Activated CD8-positive, alpha-beta T cell treated with anti-CD3 and anti-CD28 coated beads for 36 hours (primary cell): Measurements from ENCODE around the gene LAS1L. TPM values are rescaled to one million over a fixed set of nuclear protein-coding genes. Genes with fewer than 3 reads are reported as not detected.
"Not testable (repeated sequence)": the region's sequence is repeated elsewhere in the genome, so short reads cannot be mapped to it uniquely, and the experiment has no call there.

ENCODE experiments used
- ATAC-seq: fragments of 200-7000 bp; cut with Tn5 transposase; one replicate; pipeline ENCODE4 v1.10.0; 2021; ENCODE audit warnings: mild to moderate bottlenecking, moderate library complexity
- CTCF ChIA-PET: fragments of 350-600 bp; sonication (Branson Sonifier 250); formaldehyde crosslinking; loops from one replicate; lab custom pipeline; 2021; ENCODE audit warnings: antibody characterized with exemption; lab: Charles Lee
- POLR2A ChIA-PET: fragments of 350-600 bp; sonication (Branson Sonifier 250); formaldehyde crosslinking; loops from one replicate; lab custom pipeline; 2021; ENCODE audit warnings: antibody characterized with exemption; lab: Charles Lee
- DNase-seq: peaks from one replicate; pipeline ENCODE4 v3.0.0-alpha.2; 2020
- H3K27ac Mint-ChIP-seq: one replicate; pipeline ENCODE4 v1.8.0; 2021; ENCODE audit warnings: mild to moderate bottlenecking, mixed read lengths
- H3K27me3 Mint-ChIP-seq: one replicate; pipeline ENCODE4 v1.8.0; 2021; ENCODE audit warnings: mixed read lengths
- H3K36me3 Mint-ChIP-seq: one replicate; pipeline ENCODE4 v1.8.0; 2021; ENCODE audit warnings: low read depth, mixed read lengths
- H3K4me1 Mint-ChIP-seq: one replicate; pipeline ENCODE4 v1.8.0; 2021; ENCODE audit warnings: low read depth, mixed read lengths
- H3K4me3 Mint-ChIP-seq: one replicate; pipeline ENCODE4 v1.8.0; 2021; ENCODE audit warnings: mild to moderate bottlenecking, moderate library complexity, mixed read lengths
- H3K9me3 Mint-ChIP-seq: one replicate; pipeline ENCODE4 v1.8.0; 2021; ENCODE audit warnings: mixed read lengths
- CTCF ChIP-seq: fragments of 200-600 bp; IDR thresholded peaks from one replicate; pipeline ENCODE4 v1.8.0; 2022; ENCODE audit warnings: antibody characterized with exemption, mild to moderate bottlenecking
- intact Hi-C: fragments of 100-400 bp; cut with micrococcal nuclease; formaldehyde crosslinking; loops from one replicate; pipeline ENCODE4 v1.10.0; 2022
- total RNA-seq, 2 experiments: library from RNA; stranded (reverse); gene quantifications; one replicate each; pipeline ENCODE4 v1.2.3, GENCODE V29; 2021

LAS1L gene
- total RNA-seq, 2 experiments from 2014 or later = 68.4 to 70.3 TPM

- intact Hi-C loops = no loop called here
- H3K27me3 Mint-ChIP-seq = no peaks in the 10 kb centered on the region
- no peak overlapping the region for H3K27ac Mint-ChIP-seq
- H3K4me1 Mint-ChIP-seq = no peaks in the 10 kb centered on the region
- TF ChIP-seq CTCF = no peak
- H3K9me3 Mint-ChIP-seq = no peaks in the 10 kb centered on the region
- ATAC-seq = no peak
- CTCF ChIA-PET = no interaction called here
- no peak overlapping the region for H3K4me3 Mint-ChIP-seq
- no peaks in the 10 kb centered on the region for H3K36me3 Mint-ChIP-seq
- POLR2A ChIA-PET = no interaction called here
- no peak for DNase-seq
These were observed 41.6 kb upstream of the LAS1L start for GRCh38 chrX:65576160-65576559.

GRCh38 chrX:65575022-65575421 lies 40.4 kb upstream of the LAS1L start:
- no peaks in the 10 kb centered on the region for H3K27me3 Mint-ChIP-seq
- intact Hi-C loops = no loop called here
- no peak for TF ChIP-seq CTCF
- DNase-seq = no peak
- H3K27ac Mint-ChIP-seq = no peak overlapping the region
- ChIA-PET CTCF (no interaction called here), POLR2A (interaction anchor here (0.6 kb wide), 1 partner anchor 944 kb away, joined by 3 read pairs; no protein-coding TSS in a partner anchor)
- no peak for ATAC-seq
- H3K4me3 Mint-ChIP-seq = no peak overlapping the region
- no peaks in the 10 kb centered on the region for H3K9me3 Mint-ChIP-seq
- H3K4me1 Mint-ChIP-seq = no peaks in the 10 kb centered on the region
- H3K36me3 Mint-ChIP-seq = no peaks in the 10 kb centered on the region

- intact Hi-C loops = no loop called here
- Mint-ChIP-seq H3K27ac (no peak overlapping the region), H3K36me3 (no peaks in the 10 kb centered on the region), H3K27me3 (no peaks in the 10 kb centered on the region), H3K9me3 (no peaks in the 10 kb centered on the region), H3K4me1 (no peaks in the 10 kb centered on the region), H3K4me3 (no peak overlapping the region)
- no peak for TF ChIP-seq CTCF
- ChIA-PET POLR2A (interaction anchor here (0.6 kb wide), 1 partner anchor 945 kb away, joined by 3 read pairs; no protein-coding TSS in a partner anchor), CTCF (no interaction called here)
- DNase-seq = no peak
- no peak for ATAC-seq
These were observed 39.8 kb upstream of the LAS1L start for GRCh38 chrX:65574356-65574755.

GRCh38 chrX:65572971-65573370 lies 38.4 kb upstream of the LAS1L start:
- H3K4me3 Mint-ChIP-seq = no peak overlapping the region
- no peaks in the 10 kb centered on the region for H3K4me1 Mint-ChIP-seq
- intact Hi-C loops = no loop called here
- no peak for DNase-seq
- ATAC-seq = no peak
- no peak overlapping the region for H3K27ac Mint-ChIP-seq
- H3K27me3 Mint-ChIP-seq = no peaks in the 10 kb centered on the region
- no peaks in the 10 kb centered on the region for H3K36me3 Mint-ChIP-seq
- ChIA-PET POLR2A (no interaction called here), CTCF (no interaction called here)
- TF ChIP-seq CTCF = no peak
- no peaks in the 10 kb centered on the region for H3K9me3 Mint-ChIP-seq

- CTCF ChIA-PET, POLR2A ChIA-PET, intact Hi-C loops, H3K9me3 Mint-ChIP-seq, H3K27ac Mint-ChIP-seq, H3K36me3 Mint-ChIP-seq, H3K4me3 Mint-ChIP-seq, H3K27me3 Mint-ChIP-seq, H3K4me1 Mint-ChIP-seq, DNase-seq, ATAC-seq: not testable (repeated sequence)
These were observed 28.3 kb upstream of the LAS1L start for GRCh38 chrX:65562850-65563249.
